Muscle layer of duodenum (tissue), 2 donors: ENCODE measurements around the gene ZBED4.

ENCODE experiments used
- H3K27ac ChIP-seq: one replicate; pipeline ENCODE4 v1.7.0; 2013; ENCODE audit warnings: mild to moderate bottlenecking, low read length
- H3K27me3 ChIP-seq: one replicate; pipeline ENCODE4 v1.7.0; 2013; ENCODE audit warnings: low read depth, mild to moderate bottlenecking, control low read depth, low read length
- H3K36me3 ChIP-seq, 2 donors: one replicate each; pipeline ENCODE4 v1.7.0; 2013; ENCODE audit warnings: low read length in 2 of 2, control low read depth in 1 of 2, mild to moderate bottlenecking in 1 of 2; ENCODE audit not compliant: insufficient read depth in 2 of 2, control insufficient read depth in 1 of 2
- H3K4me1 ChIP-seq, 2 donors: one replicate each; pipeline ENCODE4 v1.7.0; 2013; ENCODE audit warnings: low read length in 2 of 2, mild to moderate bottlenecking in 2 of 2, control low read depth in 1 of 2, moderate library complexity in 1 of 2; ENCODE audit not compliant: insufficient read depth in 2 of 2, control insufficient read depth in 1 of 2
- H3K4me3 ChIP-seq, 2 donors: one replicate each; pipeline ENCODE4 v1.7.0; 2013; ENCODE audit warnings: low read length in 2 of 2, low read depth in 1 of 2, mild to moderate bottlenecking in 1 of 2
- H3K9me3 ChIP-seq, 2 donors: one replicate each; pipeline ENCODE4 v1.7.0; 2013; ENCODE audit warnings: low read length in 2 of 2, control low read depth in 1 of 2, mild to moderate bottlenecking in 1 of 2; ENCODE audit not compliant: control insufficient read depth in 1 of 2
- donor health status: healthy.

ZBED4 gene

DNA sequence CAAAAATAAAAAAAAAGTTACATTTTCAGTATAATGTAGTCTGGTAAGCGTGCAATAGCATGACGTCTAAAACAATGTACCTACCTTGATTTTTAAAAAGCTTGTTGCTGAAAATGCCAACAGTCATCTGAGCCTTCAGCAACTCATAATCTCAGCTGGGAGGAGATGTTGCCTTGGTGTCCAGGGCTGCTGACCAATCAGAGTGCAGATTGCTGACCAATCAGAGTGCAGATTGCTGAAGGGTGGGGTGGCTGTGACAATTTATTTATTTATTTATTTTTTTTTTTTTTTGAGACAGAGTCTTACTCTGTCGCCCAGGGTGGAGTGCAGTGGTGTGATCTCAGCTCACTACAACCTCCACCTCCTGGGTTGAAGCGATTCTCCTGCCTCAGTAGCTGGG, 17.8 kb downstream of the ZBED4 start:
- Histone ChIP-seq H3K9me3 (peaks cover 3 to 16% of the 10 kb centered on the region in 2 donors), H3K36me3 (peaks cover 3 to 6% of the 10 kb centered on the region in 2 donors)

DNA sequence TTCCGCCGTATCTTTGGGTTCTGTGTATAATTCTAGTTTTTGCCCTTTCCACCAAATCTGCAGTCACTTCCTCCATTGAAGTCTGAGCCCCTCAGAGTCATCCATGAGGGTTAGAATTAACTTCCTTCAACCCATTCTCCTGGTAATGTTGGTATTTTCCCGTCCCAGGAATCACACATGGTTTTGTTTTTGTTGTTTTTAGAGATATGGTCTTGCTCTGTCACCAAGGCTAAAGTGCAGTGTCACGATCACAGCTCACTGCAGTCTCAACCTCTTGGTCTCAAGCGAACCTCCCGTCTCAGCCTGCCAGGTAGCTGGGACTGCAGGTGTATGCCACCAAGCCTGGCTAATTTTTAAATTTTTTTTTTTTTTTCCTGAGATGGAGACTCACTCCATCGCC, 18.7 kb downstream of the ZBED4 start:
- H3K27ac ChIP-seq: no peak overlapping the region
- peaks cover 0 to 9% of the 10 kb centered on the region in 2 donors for H3K9me3 ChIP-seq
- H3K4me1 ChIP-seq: no peaks in the 10 kb centered on the region
- H3K36me3 ChIP-seq: peaks cover 3 to 6% of the 10 kb centered on the region in 2 donors
- H3K4me3 ChIP-seq: no peak overlapping the region
- H3K27me3 ChIP-seq: no peaks in the 10 kb centered on the region

More for the DNA sequence above, 17.8 kb downstream of the ZBED4 start:
- no peaks in the 10 kb centered on the region for H3K4me1 ChIP-seq
- no peak overlapping the region for H3K4me3 ChIP-seq
- no peaks in the 10 kb centered on the region for H3K27me3 ChIP-seq
- no peak overlapping the region for H3K27ac ChIP-seq

DNA sequence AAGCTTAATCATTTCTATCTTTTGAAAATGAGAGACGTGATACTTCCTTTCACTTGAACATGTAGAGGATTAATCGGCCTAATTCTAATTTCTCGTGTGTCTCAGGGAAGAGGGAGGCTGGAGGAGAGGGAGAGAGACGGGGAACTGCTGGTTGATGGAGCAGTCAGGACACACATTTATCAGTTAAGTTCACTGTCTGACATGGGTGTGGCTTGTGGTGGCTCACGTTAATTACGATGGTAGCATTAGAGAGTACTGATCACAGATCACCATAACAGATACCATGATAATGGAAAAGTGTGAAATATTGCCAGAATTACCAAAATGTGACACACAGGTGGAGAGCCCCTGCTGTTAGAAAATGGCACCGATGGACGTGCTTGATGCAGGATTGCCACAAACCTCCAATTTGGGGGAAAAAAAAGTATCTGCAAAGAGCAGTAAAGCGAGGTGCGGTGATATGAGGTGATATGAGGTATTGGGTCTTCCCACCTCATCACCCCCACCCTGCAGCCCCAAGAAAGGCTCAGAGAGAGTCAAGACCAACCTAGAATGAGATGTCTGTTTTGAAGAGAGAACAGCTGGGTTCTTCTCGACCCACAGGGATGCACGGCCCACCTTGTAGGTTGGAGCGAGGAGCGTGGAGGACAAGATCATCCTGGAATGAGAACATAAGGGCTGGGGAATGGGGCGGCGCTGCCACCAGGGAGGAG, 19.7 kb downstream of the ZBED4 start:
- H3K27me3 ChIP-seq: no peaks in the 10 kb centered on the region
- H3K9me3 ChIP-seq: peaks cover 0 to 9% of the 10 kb centered on the region in 2 donors
- peaks cover 3% of the 10 kb centered on the region in 2 donors for H3K36me3 ChIP-seq
- no peaks in the 10 kb centered on the region for H3K4me1 ChIP-seq
- H3K4me3 ChIP-seq: no peak overlapping the region
- H3K27ac ChIP-seq: no peak overlapping the region

DNA sequence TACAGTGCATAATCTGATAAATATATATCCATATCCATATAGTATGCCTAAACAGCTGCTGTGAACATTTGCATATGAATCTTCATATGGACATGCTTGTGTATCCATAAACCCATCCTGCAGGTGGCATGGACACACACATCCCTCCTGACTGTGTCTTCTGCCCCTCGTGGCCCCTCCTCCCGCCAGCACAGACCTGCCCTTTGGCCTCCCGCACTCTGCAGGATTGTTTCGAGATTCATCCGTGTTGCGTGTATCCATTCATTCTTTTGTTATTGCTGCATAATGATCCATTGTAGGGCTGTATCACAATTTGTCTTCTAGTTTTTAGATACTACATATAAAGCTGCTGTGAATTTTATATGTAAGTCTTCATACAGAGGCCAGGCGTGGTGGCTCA, 24.0 kb downstream of the ZBED4 start:
- Histone ChIP-seq H3K9me3 (no peaks in the 10 kb centered on the region), H3K4me1 (no peaks in the 10 kb centered on the region), H3K27ac (no peak overlapping the region), H3K36me3 (peaks cover 0 to 3% of the 10 kb centered on the region in 2 donors), H3K4me3 (no peak overlapping the region), H3K27me3 (no peaks in the 10 kb centered on the region)

DNA sequence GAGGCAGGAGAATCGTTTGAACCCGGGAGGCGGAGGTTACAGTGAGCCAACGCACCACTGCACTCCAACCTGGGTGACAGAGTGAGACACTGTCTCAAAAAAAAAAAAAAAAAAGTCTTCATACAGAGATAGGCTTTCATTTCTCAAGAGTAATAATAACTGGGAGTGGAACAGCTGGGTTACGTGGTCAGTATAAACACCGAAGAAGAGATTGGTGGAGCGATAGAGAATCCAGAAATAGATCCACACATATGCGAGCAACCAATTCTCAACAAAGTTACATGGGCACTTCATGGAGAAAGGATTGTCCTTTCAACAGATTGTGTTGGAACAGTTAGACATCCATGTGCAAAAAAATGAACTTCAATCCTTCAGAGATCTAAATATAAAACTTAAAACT, 24.6 kb downstream of the ZBED4 start:
- peaks cover 0 to 3% of the 10 kb centered on the region in 2 donors for H3K36me3 ChIP-seq
- H3K4me3 ChIP-seq: no peak overlapping the region
- H3K27ac ChIP-seq: no peak overlapping the region
- no peaks in the 10 kb centered on the region for H3K27me3 ChIP-seq
- no peaks in the 10 kb centered on the region for H3K9me3 ChIP-seq
- no peaks in the 10 kb centered on the region for H3K4me1 ChIP-seq

DNA sequence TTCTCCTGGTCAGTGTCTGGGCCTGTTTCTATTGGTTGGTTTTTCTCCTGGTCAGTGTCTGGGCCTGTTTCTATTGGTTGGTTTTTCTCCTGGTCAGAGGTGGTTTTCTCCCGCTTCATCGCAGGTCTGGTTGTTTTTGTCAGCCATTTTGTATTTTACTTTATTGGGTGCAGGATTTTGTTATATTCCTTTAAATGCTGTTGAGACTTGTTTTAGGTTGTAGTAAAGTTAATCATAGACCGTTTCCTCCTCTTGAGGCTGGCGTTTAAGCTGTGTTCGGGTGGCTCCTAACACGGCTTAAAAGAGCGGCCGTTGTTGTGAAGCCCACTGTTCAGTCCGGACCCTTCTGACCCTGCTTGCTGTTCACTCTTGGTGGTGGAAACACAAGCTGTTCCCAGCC, 26.2 kb downstream of the ZBED4 start:
- Histone ChIP-seq H3K27me3 (no peaks in the 10 kb centered on the region), H3K36me3 (peaks cover 3 to 10% of the 10 kb centered on the region in 2 donors), H3K4me3 (no peak overlapping the region), H3K9me3 (no peaks in the 10 kb centered on the region), H3K4me1 (no peaks in the 10 kb centered on the region), H3K27ac (no peak overlapping the region)

DNA sequence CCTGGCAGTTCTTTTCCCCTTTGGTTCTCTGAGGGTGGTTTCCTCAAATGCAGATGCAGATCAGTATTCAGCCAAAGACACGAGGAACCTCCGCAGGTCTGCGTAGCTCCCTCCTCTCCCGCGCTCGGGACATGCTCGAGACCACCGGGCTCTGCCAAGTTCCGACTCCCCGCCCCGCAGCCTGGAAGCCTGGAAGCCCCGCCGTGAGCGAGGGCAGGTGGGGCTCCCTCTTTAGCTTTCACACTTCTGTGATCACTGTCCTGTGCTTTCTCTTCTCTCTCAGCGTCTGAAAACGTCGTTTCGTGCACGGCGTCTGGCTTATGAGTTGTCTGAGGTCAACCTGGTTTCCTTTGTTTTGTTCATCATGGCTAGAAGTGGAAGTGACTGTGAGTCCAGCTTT, 26.6 kb downstream of the ZBED4 start:
- Histone ChIP-seq H3K4me3 (no peak overlapping the region), H3K27me3 (no peaks in the 10 kb centered on the region), H3K9me3 (no peaks in the 10 kb centered on the region), H3K27ac (no peak overlapping the region), H3K4me1 (no peaks in the 10 kb centered on the region), H3K36me3 (peaks cover 7 to 10% of the 10 kb centered on the region in 2 donors)

DNA sequence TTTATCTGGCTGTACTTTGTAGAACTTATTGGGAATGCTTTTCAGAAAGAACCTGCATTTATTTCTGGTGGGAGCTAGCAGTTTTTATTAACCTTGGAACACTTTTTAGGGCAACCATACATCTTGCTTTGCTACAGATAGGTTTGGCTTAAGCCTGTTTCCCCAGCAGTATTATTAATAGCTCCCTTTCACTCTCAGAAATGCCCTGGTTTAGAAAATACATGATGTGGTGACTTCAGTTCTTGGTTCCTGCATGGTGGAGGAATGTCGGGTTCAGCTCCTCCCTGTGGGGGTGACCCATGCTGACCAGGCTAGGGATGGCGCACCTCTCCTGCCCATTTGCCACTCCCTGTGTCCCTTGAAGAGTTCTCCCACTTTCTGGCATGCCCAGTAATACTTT, 28.2 kb downstream of the ZBED4 start:
- Histone ChIP-seq H3K4me1 (no peaks in the 10 kb centered on the region), H3K27me3 (no peaks in the 10 kb centered on the region), H3K36me3 (peaks cover 18 to 24% of the 10 kb centered on the region in 2 donors), H3K9me3 (no peaks in the 10 kb centered on the region), H3K27ac (no peak overlapping the region), H3K4me3 (no peak overlapping the region)

DNA sequence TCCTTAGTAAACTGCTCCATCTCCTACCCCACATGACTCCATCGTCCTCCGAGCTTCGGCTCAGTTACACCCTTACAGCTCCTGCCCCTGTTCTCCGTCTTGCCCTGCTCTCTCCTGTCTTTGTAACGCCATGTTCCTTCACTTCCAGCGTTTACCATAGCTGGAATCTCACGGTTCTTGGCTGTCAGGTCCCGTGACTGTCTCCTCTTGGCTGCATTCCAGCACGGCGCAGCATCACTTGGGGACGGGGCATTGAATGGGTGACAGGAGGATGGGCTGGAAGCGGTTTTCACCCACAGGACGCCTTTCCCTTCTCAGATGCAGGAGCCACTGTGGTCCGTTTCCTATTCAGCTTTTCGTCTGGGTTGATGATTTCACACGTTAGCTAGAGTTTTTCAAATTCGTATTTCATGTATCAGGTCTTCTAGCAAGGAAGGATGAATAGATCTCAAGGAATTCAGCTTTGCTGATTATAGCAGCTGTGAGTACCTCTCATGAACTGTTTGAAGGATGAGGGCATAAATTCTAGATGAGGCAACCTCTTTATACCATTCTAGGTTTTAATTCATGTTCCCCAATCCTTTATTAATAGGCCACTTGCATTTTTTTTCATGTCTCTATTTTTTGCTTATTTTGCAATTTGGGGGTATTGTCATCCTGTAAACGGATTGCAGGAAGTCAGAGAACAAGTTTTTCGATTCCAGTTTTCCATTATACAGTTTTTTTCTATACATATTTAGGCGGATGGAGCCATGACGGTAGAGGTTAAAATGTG, 29.1 kb downstream of the ZBED4 start:
- no peaks in the 10 kb centered on the region for H3K4me1 ChIP-seq
- H3K36me3 ChIP-seq: peaks cover 18 to 27% of the 10 kb centered on the region in 2 donors
- H3K27ac ChIP-seq: no peak overlapping the region
- no peak overlapping the region for H3K4me3 ChIP-seq
- H3K9me3 ChIP-seq: no peaks in the 10 kb centered on the region
- H3K27me3 ChIP-seq: no peaks in the 10 kb centered on the region

DNA sequence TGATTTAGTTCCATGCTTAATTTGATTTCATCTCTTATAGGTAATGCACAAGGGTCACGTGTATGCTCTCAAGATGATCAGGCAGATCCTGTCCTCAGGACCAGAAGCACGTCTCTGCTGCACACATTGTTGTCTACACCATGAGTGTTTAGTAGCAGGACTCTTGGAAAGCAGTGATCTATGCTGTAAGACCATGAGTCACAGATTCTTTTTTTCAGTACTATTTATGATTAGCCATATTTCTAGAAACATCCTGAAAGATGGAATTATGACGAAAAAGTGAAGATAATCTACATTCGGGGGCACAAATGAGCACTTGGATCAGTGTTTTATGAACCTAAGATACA, 29.6 kb downstream of the ZBED4 start:
- Histone ChIP-seq H3K9me3 (no peaks in the 10 kb centered on the region), H3K27ac (no peak overlapping the region), H3K36me3 (peaks cover 18 to 27% of the 10 kb centered on the region in 2 donors), H3K4me3 (no peak overlapping the region), H3K4me1 (no peaks in the 10 kb centered on the region), H3K27me3 (no peaks in the 10 kb centered on the region)

DNA sequence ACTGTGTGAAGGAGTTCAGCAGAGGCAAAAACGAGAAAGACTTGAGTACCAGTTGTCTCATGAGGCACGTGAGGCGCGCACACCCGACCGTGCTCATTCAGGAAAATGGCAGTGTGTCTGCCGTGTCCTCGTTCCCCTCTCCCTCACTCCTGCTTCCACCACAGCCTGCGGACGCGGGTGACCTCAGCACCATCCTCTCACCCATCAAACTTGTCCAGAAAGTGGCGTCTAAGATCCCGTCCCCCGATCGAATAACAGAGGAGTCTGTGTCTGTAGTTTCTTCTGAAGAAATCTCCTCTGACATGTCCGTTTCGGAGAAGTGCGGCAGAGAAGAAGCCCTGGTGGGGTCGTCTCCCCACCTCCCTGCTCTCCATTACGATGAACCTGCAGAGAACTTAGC, 30.4 kb downstream of the ZBED4 start:
- no peaks in the 10 kb centered on the region for H3K27me3 ChIP-seq
- H3K4me3 ChIP-seq: no peak overlapping the region
- no peaks in the 10 kb centered on the region for H3K4me1 ChIP-seq
- H3K27ac ChIP-seq: no peak overlapping the region
- H3K9me3 ChIP-seq: no peaks in the 10 kb centered on the region
- H3K36me3 ChIP-seq: peaks cover 18 to 27% of the 10 kb centered on the region in 2 donors
